HCT116 (cell line): Measurements from ENCODE around the gene LYPD5.

Experiments used
- EGR1 ChIP-seq: IDR thresholded peaks from 2 replicates; pipeline ENCODE4 v1.6.1; 2012; ENCODE audit warnings: low read depth
- EZH2 ChIP-seq: fragments of 200-600 bp; sonication (generic); IDR thresholded peaks from 2 replicates; pipeline ENCODE4 v1.6.1; 2017; ENCODE audit warnings: antibody characterized with exemption, mixed run types
- POLR2A ChIP-seq: IDR thresholded peaks from 2 replicates; pipeline ENCODE4 v1.7.0; 2011; ENCODE audit warnings: borderline replicate concordance; ENCODE audit not compliant: insufficient read depth, insufficient read length; ENCODE audit errors: extremely low read depth
- ZNF274 ChIP-seq: fragments of 200-500 bp; sonication (Bioruptor generic); IDR thresholded peaks from 2 replicates; pipeline ENCODE4 v1.6.1; 2014; ENCODE audit warnings: mild to moderate bottlenecking, low read depth, low read length, inconsistent platforms
- TF ChIP-seq, protein P1 (sequence below), 3 experiments: fragments of 200-600 bp in 1 of 3; sonication (generic) in 1 of 3; IDR thresholded peaks in 2 of 3; conservative IDR thresholded peaks in 1 of 3; 2 replicates each; pipeline ENCODE4 v1.5.1; 2012 to 2017; ENCODE audit warnings: low read depth in 2 of 3, low read length in 2 of 3, antibody characterized with exemption in 1 of 3, borderline replicate concordance in 1 of 3, control low read depth in 1 of 3, mild to moderate bottlenecking in 1 of 3, mixed read lengths in 1 of 3, mixed run types in 1 of 3, moderate library complexity in 1 of 3; ENCODE audit not compliant: insufficient read depth in 1 of 3

DNA sequence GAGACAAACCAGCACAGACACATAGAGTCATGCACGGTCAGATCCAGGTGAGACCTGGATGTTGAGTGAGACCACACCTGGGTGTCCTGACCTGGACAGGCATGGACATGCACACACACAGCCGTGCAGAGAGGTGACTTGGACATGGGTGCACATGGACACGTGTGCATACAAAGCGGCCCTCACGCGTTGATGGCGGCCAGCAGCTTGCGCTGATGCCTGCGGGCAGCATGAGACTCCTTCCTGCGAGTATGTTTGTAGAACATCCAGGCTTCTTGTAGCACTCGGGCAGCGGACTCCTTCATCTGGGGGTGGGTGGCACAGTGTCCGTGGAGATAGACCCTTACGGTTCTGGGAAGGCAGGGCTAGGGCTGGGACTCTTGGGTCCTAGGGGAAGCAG, 33.0 kb downstream of the LYPD5 start:
- TF ChIP-seq, protein P1, sequence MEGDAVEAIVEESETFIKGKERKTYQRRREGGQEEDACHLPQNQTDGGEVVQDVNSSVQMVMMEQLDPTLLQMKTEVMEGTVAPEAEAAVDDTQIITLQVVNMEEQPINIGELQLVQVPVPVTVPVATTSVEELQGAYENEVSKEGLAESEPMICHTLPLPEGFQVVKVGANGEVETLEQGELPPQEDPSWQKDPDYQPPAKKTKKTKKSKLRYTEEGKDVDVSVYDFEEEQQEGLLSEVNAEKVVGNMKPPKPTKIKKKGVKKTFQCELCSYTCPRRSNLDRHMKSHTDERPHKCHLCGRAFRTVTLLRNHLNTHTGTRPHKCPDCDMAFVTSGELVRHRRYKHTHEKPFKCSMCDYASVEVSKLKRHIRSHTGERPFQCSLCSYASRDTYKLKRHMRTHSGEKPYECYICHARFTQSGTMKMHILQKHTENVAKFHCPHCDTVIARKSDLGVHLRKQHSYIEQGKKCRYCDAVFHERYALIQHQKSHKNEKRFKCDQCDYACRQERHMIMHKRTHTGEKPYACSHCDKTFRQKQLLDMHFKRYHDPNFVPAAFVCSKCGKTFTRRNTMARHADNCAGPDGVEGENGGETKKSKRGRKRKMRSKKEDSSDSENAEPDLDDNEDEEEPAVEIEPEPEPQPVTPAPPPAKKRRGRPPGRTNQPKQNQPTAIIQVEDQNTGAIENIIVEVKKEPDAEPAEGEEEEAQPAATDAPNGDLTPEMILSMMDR (IDR thresholded peaks at IDR 0.05 in 2 of 3, conservative IDR thresholded peaks at IDR 0.05 in 1 of 3; ENCODE audit: borderline replicate concordance in 1 of 3, insufficient read depth in 1 of 3, low read depth in 2 of 3, low read length in 2 of 3), result no peak
- TF ChIP-seq EZH2 (no peak), EGR1 (no peak), ZNF274 (no peak), POLR2A (no peak)
